Measurements from ENCODE around the gene PHF1. TPM values are rescaled to one million over a fixed set of nuclear protein-coding genes. Genes with fewer than 3 reads are reported as not detected.

Gene PHF1
- polyA plus RNA-seq, 1 donor from 2014 or later, result 102 TPM

DNA sequence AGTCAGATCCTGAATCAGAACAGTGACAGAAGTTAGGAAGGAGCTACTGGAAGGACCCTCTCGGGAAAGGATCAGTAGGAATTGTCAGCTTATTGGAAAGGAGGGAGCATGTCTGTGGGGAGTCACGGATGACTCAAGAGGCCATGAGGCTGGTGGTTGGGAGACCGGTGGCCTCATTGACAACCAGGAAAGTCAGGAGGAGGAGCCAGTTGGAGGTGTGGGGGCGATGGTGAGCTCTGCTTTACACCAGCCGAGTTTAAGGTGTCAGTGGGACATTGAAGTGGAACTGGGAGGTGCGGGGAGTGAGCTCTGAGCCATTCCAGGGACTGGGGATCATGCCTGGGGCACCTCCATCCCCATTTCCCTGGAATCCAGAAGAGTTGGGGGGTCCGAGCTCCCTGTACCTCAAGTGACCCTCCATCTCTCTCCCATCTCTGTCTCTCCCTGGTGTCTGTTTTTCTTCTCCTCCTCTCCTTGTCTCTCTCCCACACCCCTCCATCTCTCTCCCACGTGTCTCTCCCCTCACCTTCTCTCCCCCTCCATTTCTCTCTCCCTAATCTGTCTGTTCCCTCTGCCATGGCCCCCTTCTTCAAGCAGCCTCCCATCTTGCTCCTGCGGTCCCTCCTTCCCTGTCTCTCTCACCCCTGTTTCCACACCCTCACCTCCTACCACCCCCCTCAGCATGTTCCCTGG is 29.3 kb downstream of the PHF1 start:
- no peak overlapping the region for H2AFZ ChIP-seq (ENCODE audit: low read depth, low read length)
- TF ChIP-seq EP300 (conservative IDR thresholded peaks at IDR 0.05; ENCODE audit: poor library complexity, severe bottlenecking) (no peak), TAF1 (IDR thresholded peaks at IDR 0.05; ENCODE audit: low read depth) (no peak), EZH2 (IDR thresholded peaks at IDR 0.05; ENCODE audit: borderline replicate concordance, insufficient read depth, low read length, poor library complexity, severe bottlenecking) (no peak), SMC3 (conservative IDR thresholded peaks at IDR 0.05; ENCODE audit: poor library complexity) (no peak), POLR2AphosphoS5 (IDR thresholded peaks at IDR 0.05) (no peak), RAD21 (conservative IDR thresholded peaks at IDR 0.05) (no peak), MXI1 (conservative IDR thresholded peaks at IDR 0.05; ENCODE audit: poor library complexity, severe bottlenecking) (no peak)
- TF ChIP-seq, protein P1, sequence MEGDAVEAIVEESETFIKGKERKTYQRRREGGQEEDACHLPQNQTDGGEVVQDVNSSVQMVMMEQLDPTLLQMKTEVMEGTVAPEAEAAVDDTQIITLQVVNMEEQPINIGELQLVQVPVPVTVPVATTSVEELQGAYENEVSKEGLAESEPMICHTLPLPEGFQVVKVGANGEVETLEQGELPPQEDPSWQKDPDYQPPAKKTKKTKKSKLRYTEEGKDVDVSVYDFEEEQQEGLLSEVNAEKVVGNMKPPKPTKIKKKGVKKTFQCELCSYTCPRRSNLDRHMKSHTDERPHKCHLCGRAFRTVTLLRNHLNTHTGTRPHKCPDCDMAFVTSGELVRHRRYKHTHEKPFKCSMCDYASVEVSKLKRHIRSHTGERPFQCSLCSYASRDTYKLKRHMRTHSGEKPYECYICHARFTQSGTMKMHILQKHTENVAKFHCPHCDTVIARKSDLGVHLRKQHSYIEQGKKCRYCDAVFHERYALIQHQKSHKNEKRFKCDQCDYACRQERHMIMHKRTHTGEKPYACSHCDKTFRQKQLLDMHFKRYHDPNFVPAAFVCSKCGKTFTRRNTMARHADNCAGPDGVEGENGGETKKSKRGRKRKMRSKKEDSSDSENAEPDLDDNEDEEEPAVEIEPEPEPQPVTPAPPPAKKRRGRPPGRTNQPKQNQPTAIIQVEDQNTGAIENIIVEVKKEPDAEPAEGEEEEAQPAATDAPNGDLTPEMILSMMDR (IDR thresholded peaks at IDR 0.05; ENCODE audit: poor library complexity, severe bottlenecking), result no peak
- H3K9ac ChIP-seq (ENCODE audit: low read length), result no peak overlapping the region
- no peak overlapping the region for H3K4me2 ChIP-seq (ENCODE audit: low read length)
- no peak overlapping the region for H3K4me3 ChIP-seq (ENCODE audit: low read length)
- no peaks in the 10 kb centered on the region for H3K9me2 ChIP-seq (ENCODE audit: insufficient read depth, low read length)
- no peak overlapping the region for H3K27ac ChIP-seq (ENCODE audit: low read length)
- no peaks in the 10 kb centered on the region for H3F3A ChIP-seq (ENCODE audit: insufficient read depth, low read length, poor library complexity, severe bottlenecking)
- H3K79me2 ChIP-seq (replicated peaks; ENCODE audit: insufficient read depth, low read length), result no peaks in the 10 kb centered on the region
- no peaks in the 10 kb centered on the region for H4K20me1 ChIP-seq (ENCODE audit: insufficient read depth)
- H3K36me3 ChIP-seq (ENCODE audit: insufficient read depth, low read length), result no peaks in the 10 kb centered on the region
- no peaks in the 10 kb centered on the region for H3K9me3 ChIP-seq (ENCODE audit: low read length)
- no peaks in the 10 kb centered on the region for H3K27me3 ChIP-seq (ENCODE audit: insufficient read depth, low read depth, low read length)

DNA sequence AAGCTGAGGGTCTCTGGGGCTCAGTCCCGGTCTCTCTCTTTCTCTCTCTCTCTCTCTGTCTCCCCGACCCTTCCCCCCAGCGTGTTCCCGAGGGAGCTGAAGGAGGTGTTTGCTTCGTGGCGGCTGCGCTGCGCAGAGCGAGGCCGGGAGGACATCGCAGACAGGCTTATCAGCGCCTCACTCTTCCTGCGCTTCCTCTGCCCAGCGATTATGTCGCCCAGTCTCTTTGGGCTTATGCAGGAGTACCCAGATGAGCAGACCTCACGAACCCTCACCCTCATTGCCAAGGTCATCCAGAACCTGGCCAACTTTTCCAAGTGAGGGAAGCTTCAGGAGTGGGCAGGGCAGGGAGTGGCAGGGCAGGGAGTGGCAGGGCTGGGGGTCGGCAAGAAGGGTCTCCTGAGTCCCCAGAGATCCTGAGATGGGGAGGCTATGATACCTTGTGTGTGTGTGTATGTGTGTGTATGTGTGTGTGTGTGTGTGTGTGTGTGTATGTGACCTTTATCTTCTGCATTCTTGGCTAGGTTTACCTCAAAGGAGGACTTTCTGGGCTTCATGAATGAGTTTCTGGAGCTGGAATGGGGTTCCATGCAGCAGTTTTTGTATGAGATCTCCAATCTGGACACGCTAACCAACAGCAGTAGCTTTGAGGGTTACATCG is 30.0 kb downstream of the PHF1 start:
- Histone ChIP-seq H3K79me2 (replicated peaks; ENCODE audit: insufficient read depth, low read length) (no peaks in the 10 kb centered on the region), H3K4me2 (ENCODE audit: low read length) (no peak overlapping the region), H3K27me3 (ENCODE audit: insufficient read depth, low read depth, low read length) (no peaks in the 10 kb centered on the region), H3K27ac (ENCODE audit: low read length) (no peak overlapping the region), H3K4me3 (ENCODE audit: low read length) (no peak overlapping the region), H3K9me3 (ENCODE audit: low read length) (no peaks in the 10 kb centered on the region), H2AFZ (ENCODE audit: low read depth, low read length) (no peak overlapping the region), H3K9me2 (ENCODE audit: insufficient read depth, low read length) (no peaks in the 10 kb centered on the region), H3K36me3 (ENCODE audit: insufficient read depth, low read length) (no peaks in the 10 kb centered on the region), H3K9ac (ENCODE audit: low read length) (no peak overlapping the region), H4K20me1 (ENCODE audit: insufficient read depth) (no peaks in the 10 kb centered on the region), H3F3A (ENCODE audit: insufficient read depth, low read length, poor library complexity, severe bottlenecking) (no peaks in the 10 kb centered on the region)
- no peak for TF ChIP-seq EP300 (conservative IDR thresholded peaks at IDR 0.05; ENCODE audit: poor library complexity, severe bottlenecking)
- TF ChIP-seq, protein P2, sequence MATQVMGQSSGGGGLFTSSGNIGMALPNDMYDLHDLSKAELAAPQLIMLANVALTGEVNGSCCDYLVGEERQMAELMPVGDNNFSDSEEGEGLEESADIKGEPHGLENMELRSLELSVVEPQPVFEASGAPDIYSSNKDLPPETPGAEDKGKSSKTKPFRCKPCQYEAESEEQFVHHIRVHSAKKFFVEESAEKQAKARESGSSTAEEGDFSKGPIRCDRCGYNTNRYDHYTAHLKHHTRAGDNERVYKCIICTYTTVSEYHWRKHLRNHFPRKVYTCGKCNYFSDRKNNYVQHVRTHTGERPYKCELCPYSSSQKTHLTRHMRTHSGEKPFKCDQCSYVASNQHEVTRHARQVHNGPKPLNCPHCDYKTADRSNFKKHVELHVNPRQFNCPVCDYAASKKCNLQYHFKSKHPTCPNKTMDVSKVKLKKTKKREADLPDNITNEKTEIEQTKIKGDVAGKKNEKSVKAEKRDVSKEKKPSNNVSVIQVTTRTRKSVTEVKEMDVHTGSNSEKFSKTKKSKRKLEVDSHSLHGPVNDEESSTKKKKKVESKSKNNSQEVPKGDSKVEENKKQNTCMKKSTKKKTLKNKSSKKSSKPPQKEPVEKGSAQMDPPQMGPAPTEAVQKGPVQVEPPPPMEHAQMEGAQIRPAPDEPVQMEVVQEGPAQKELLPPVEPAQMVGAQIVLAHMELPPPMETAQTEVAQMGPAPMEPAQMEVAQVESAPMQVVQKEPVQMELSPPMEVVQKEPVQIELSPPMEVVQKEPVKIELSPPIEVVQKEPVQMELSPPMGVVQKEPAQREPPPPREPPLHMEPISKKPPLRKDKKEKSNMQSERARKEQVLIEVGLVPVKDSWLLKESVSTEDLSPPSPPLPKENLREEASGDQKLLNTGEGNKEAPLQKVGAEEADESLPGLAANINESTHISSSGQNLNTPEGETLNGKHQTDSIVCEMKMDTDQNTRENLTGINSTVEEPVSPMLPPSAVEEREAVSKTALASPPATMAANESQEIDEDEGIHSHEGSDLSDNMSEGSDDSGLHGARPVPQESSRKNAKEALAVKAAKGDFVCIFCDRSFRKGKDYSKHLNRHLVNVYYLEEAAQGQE (IDR thresholded peaks at IDR 0.05; ENCODE audit: borderline replicate concordance), result no peak
- TF ChIP-seq RAD21 (conservative IDR thresholded peaks at IDR 0.05), result no peak
